ENCODE results near the gene RAB37. TPM values are rescaled to one million over a fixed set of nuclear protein-coding genes. Genes with fewer than 3 reads are reported as not detected.

RAB37 gene
- polyA plus RNA-seq, 12 donors: 0.63 to 5.0 (median 1.3) TPM; not detected in 1

Other genes starting within 250 kb of the RAB37 start
- gene CD300LB, start 205.8 kb upstream of the RAB37 start, polyA plus RNA-seq (ENCODE audit: insufficient read length in 12 of 12): under 1 TPM in 9 of 12 donors, not detected in 3; 0.07 to 0.83 (median 0.14) TPM
- under 1 TPM in 10 of 12 donors, not detected in 2; 0.18 to 0.76 (median 0.52) TPM for gene CD300C, start 191.1 kb upstream of the RAB37 start, polyA plus RNA-seq (ENCODE audit: insufficient read length in 12 of 12)
- gene CD300H, start 169.7 kb upstream of the RAB37 start, polyA plus RNA-seq (ENCODE audit: insufficient read length in 12 of 12): under 1 TPM in 2 of 12 donors, not detected in 10; 0.32 to 0.37 TPM
- not detected for gene CD300LD, start 145.0 kb upstream of the RAB37 start, polyA plus RNA-seq (ENCODE audit: insufficient read length in 12 of 12)
- under 1 TPM in 10 of 12 donors, not detected in 2; 0.13 to 0.68 (median 0.30) TPM for gene CD300E, start 113.5 kb upstream of the RAB37 start, polyA plus RNA-seq (ENCODE audit: insufficient read length in 12 of 12)
- gene CD300LF, start 24.3 kb upstream of the RAB37 start, polyA plus RNA-seq (ENCODE audit: insufficient read length in 12 of 12): under 1 TPM in 8 of 12 donors, not detected in 4; 0.14 to 0.90 (median 0.24) TPM
- 10 to 100 TPM in 2 of 12 donors, 1 to 10 TPM in 9, not detected in 1; 5.0 to 63.4 (median 6.7) TPM for gene NHERF1, start 11.4 kb downstream of the RAB37 start, polyA plus RNA-seq (ENCODE audit: insufficient read length in 12 of 12)
- 10 to 100 TPM in 11 of 12 donors, not detected in 1; 26.8 to 42.5 (median 33.6) TPM for gene NAT9, start 39.1 kb downstream of the RAB37 start, polyA plus RNA-seq (ENCODE audit: insufficient read length in 12 of 12)
- 1 to 10 TPM in 1 of 12 donors, under 1 TPM in 9, not detected in 2; 0.48 to 1.1 (median 0.87) TPM for gene GRIN2C, start 122.6 kb downstream of the RAB37 start, polyA plus RNA-seq (ENCODE audit: insufficient read length in 12 of 12)
- 1 to 10 TPM in 10 of 12 donors, not detected in 2; 1.8 to 6.1 (median 2.6) TPM for gene FDXR, start 135.7 kb downstream of the RAB37 start, polyA plus RNA-seq (ENCODE audit: insufficient read length in 12 of 12)
- gene FADS6, start 156.4 kb downstream of the RAB37 start, polyA plus RNA-seq (ENCODE audit: insufficient read length in 12 of 12): 1 to 10 TPM in 2 of 12 donors, under 1 TPM in 3, not detected in 7; 0.07 to 2.7 (median 0.37) TPM
- gene USH1G, start 186.0 kb downstream of the RAB37 start, polyA plus RNA-seq (ENCODE audit: insufficient read length in 12 of 12): 1 to 10 TPM in 1 of 12 donors, under 1 TPM in 3, not detected in 8; 0.04 to 2.3 (median 0.54) TPM
- under 1 TPM in 1 of 12 donors, not detected in 11; 0.15 TPM for gene OTOP2, start 187.0 kb downstream of the RAB37 start, polyA plus RNA-seq (ENCODE audit: insufficient read length in 12 of 12)
- not detected for gene OTOP3, start 198.6 kb downstream of the RAB37 start, polyA plus RNA-seq (ENCODE audit: insufficient read length in 12 of 12)
- gene HID1, start 235.5 kb downstream of the RAB37 start, polyA plus RNA-seq (ENCODE audit: insufficient read length in 12 of 12): 10 to 100 TPM in 3 of 12 donors, 1 to 10 TPM in 8, not detected in 1; 4.1 to 16.4 (median 7.0) TPM